NCI-H2029 (cell line): Measurements from ENCODE around the gene PFAS.
"Not testable (repeated sequence)": the region's sequence is repeated elsewhere in the genome, so short reads cannot be mapped to it uniquely, and the experiment has no call there.

ENCODE experiments used
- DNase-seq: peaks from one replicate; lab custom pipeline; 2025; lab: John Stamatoyannopoulos, UW

The PFAS gene

GRCh38 chr17:8227238-8227581 lies 21.9 kb upstream of the PFAS start:
- DNase-seq = no peak

GRCh38 chr17:8231701-8232100 lies 17.4 kb upstream of the PFAS start:
- no peak for DNase-seq

- DNase-seq = no peak
These were observed 14.5 kb upstream of the PFAS start for GRCh38 chr17:8234361-8235270.

DNA sequence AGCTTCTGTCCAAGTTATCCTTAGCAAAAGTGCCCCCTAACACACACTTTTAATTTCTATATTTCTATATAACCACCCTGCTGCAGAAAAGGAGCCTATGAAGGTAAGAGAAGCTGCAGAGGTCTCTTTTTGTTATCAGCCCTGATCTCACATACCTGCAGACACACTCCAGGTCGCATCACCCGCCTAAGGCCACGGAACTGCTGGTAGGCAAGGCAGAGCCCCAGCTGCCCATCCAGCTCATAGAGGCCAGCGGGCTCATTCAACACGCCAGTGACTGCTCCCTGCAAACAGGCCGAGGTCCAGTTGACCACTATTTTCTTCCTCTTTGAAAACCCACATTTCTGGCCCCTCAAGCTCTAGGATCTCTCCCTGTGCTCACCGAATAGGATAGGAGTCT lies 13.4 kb upstream of the PFAS start:
- DNase-seq = no peak

GRCh38 chr17:8237175-8237574 lies 11.9 kb upstream of the PFAS start:
- DNase-seq = peak; percentile 6

GRCh38 chr17:8237886-8238285 lies 11.2 kb upstream of the PFAS start:
- no peak for DNase-seq

- no peak for DNase-seq
These were observed 5.3 kb upstream of the PFAS start for GRCh38 chr17:8243827-8244226.

DNA sequence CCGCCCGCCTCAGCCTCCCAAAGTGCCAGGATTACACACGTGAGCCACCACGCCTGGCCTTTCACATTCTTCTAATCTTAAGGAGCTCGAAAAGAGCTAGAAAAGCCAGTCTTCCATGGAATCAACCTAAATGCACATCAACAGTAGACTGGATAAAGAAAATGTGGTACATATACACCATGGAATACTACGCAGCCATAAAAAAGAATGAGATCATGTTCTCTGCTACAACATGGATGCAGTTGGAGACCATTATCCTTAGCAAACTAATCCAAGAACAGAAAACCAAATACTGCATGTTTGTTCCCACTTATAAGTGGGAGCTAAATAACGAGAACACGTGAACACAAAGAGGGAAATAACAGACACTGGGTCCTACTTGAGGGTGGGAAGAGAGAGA lies 4.3 kb upstream of the PFAS start:
- DNase-seq = no peak

- DNase-seq = no peak
These were observed 772 bp downstream of the PFAS start for GRCh38 chr17:8249621-8250500.

DNA sequence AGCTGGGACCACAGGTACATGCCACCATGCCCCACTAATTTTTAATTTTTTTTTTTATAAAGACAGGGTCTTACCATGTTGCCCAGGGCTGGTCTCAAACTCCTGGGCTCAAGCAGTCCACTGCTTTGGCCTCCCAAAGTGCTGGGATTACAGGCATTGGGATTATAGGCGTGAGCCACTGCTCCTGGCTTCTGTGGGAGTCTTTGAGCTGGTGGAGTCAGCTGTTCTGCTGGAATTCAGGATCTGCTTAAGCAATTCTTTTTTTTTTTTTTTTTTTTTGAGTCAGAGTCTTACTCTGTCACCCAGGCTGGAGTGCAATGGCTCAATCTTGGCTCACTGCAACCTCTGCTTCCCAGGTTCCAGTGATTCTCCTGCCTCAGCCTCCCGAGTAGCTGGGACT lies 2.3 kb downstream of the PFAS start:
- not testable (repeated sequence) for DNase-seq

- DNase-seq = no peak
These were observed 4.7 kb downstream of the PFAS start for GRCh38 chr17:8253801-8254200.

GRCh38 chr17:8254881-8255280 lies 5.8 kb downstream of the PFAS start:
- DNase-seq = no peak

DNA sequence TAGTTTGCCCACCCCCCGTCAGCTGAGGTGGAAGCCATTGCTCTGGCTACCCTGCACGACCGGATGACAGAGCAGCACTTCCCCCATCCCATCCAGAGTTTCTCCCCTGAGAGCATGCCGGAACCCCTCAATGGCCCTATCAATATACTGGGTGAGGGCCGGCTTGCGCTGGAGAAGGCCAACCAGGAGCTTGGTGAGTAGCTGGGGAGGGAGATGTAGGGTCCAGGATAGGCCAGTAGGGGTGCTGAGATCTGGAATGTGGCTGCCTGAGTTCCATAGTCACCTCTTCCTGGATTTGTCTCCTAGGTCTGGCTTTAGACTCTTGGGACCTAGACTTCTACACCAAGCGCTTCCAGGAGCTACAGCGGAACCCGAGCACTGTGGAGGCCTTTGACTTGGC lies 6.4 kb downstream of the PFAS start:
- no peak for DNase-seq

GRCh38 chr17:8256291-8256690 lies 7.2 kb downstream of the PFAS start:
- DNase-seq = no peak

- no peak for DNase-seq
These were observed 7.6 kb downstream of the PFAS start for GRCh38 chr17:8256691-8257090.

- DNase-seq = no peak
These were observed 8.7 kb downstream of the PFAS start for GRCh38 chr17:8257801-8258200.

- no peak for DNase-seq
These were observed 15.2 kb downstream of the PFAS start for GRCh38 chr17:8264320-8264719.

DNA sequence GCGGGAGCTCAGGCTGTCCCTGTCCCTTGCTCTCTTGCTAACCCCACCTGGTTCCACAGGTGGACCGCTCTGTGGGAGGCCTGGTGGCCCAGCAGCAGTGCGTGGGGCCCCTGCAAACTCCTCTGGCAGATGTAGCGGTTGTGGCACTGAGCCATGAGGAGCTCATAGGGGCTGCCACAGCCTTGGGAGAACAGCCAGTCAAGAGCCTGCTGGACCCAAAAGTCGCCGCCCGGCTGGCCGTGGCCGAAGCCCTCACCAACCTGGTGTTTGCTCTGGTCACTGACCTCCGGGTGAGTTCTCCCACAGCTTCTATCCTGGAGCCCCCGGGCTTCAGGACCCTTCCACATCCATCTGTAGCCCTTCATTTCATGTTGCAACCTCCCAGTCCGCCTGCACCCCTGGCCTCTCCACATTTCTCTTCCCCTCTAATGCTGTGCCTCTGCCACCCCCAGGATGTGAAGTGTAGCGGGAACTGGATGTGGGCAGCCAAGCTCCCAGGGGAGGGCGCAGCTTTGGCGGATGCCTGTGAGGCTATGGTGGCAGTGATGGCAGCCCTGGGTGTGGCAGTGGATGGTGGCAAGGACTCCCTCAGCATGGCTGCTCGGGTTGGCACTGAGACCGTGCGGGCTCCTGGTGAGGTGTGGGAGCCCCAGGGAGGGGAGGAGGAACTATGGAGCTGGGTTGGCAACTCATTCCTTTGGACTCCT lies 15.9 kb downstream of the PFAS start:
- no peak for DNase-seq

DNA sequence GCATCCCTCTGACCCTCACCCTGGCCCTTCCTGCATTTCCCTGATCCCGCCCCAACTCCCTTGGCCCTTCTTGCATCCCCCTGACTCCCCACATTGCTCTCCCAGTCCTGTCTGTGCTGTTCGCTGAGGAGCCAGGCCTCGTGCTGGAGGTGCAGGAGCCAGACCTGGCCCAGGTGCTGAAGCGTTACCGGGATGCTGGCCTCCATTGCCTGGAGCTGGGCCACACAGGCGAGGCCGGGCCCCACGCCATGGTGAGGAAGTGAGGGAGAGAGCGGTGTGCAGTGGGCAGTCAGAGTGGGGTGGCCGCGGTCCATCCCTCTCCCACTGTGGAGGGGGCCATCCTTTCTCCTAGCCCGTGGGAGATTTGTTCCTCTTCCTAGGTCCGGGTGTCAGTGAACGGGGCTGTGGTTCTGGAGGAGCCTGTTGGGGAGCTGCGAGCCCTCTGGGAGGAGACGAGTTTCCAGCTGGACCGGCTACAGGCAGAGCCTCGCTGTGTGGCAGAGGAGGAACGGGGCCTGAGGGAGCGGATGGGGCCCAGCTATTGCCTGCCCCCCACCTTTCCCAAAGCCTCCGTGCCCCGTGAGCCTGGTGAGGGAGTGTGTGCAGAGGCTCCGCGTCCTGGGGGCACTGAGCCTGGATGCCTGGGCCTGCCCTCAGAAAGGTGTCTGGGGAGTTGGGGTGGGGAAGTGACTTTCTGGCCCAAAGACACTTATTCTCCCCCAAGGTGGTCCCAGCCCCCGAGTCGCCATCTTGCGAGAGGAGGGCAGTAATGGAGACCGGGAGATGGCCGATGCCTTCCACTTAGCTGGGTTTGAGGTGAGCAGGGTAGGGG lies 17.8 kb downstream of the PFAS start:
- DNase-seq = no peak

DNA sequence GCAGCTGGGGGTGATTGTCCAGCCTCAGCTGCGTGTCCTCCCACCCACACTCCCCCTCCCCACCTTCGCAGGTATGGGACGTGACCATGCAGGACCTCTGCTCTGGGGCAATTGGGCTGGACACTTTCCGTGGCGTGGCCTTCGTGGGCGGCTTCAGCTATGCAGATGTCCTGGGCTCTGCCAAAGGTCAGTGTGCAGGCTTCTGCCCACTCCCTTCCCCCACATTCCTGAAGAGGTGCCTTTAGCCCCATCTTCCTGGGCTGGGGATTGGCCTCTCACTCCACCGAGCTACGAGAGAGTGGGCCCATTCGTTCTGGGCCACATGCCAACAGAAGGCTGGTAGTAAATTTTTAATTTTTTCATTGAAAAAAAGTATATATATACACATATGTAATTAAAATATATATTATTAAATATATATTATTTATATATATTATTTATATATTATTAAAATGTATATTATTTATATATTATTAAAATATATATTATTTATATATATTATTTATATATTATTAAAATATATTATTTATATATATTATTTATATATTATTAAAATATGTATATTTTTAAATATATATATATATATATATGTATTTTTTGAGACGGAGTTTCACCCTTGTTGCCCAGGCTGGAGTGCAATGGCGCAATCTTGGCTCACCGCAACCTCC lies 18.5 kb downstream of the PFAS start:
- no peak for DNase-seq
